SK-N-SH (cell line): ENCODE measurements around the gene PPP2R5E. TPM values are rescaled to one million over a fixed set of nuclear protein-coding genes. Genes with fewer than 3 reads are reported as not detected.

Source experiments
- CTCF ChIA-PET: fragments of 300-600, 350-600 bp; formaldehyde crosslinking; extraction: SDS; loops from one replicate; lab custom pipeline; 2021; lab: Yijun Ruan, JAX
- POLR2A ChIA-PET: fragments of 350-600 bp; sonication (Branson Sonifier 250); formaldehyde crosslinking; extraction: SDS; loops from one replicate; lab custom pipeline; 2020; ENCODE audit warnings: antibody characterized with exemption, inconsistent platforms; lab: Yijun Ruan, JAX
- DNase-seq: peaks from one replicate; pipeline ENCODE4 v3.0.0; 2012
- H2AFZ ChIP-seq: fragments of 200-600 bp; sonication (generic); 2 replicates; pipeline ENCODE4 v1.8.1; 2016; ENCODE audit warnings: antibody characterized with exemption, mild to moderate bottlenecking, low read depth
- H3F3A ChIP-seq: fragments of 200-600 bp; sonication (generic); replicated peaks from 2 replicates; pipeline ENCODE3; 2016; ENCODE audit warnings: antibody characterized with exemption, mild to moderate bottlenecking; ENCODE audit not compliant: insufficient read depth
- H3K27ac ChIP-seq, 2 experiments: fragments of 200-500 bp in 1 of 2; fragments of 200-600 bp in 1 of 2; sonication (Bioruptor generic) in 1 of 2; sonication (generic), shearing (Covaris generic) in 1 of 2; 2 replicates each; pipeline versions ENCODE4 v1.5.1 to v1.6.1; 2014 to 2016; ENCODE audit warnings: low read depth in 2 of 2, inconsistent platforms in 1 of 2, low read length in 1 of 2, mild to moderate bottlenecking in 1 of 2, mixed read lengths in 1 of 2
- H3K27me3 ChIP-seq: fragments of 200-600 bp; sonication (generic), shearing (Covaris generic); 2 replicates; pipeline ENCODE4 v1.6.1; 2016; ENCODE audit warnings: mixed run types; ENCODE audit not compliant: insufficient read depth
- H3K36me3 ChIP-seq, 2 experiments: fragments of 200-500 bp in 1 of 2; fragments of 200-600 bp in 1 of 2; sonication (Bioruptor generic) in 1 of 2; sonication (generic) in 1 of 2; replicated peaks in 1 of 2; 2 replicates each; pipeline versions ENCODE3 to v1.5.1; 2014 to 2016; ENCODE audit warnings: low read length in 1 of 2, mild to moderate bottlenecking in 1 of 2; ENCODE audit not compliant: insufficient read depth in 2 of 2, control insufficient read depth in 1 of 2
- H3K4me1 ChIP-seq, 2 experiments: fragments of 200-500 bp in 1 of 2; fragments of 200-600 bp in 1 of 2; sonication (Bioruptor generic) in 1 of 2; sonication (generic), shearing (Covaris generic) in 1 of 2; 2 replicates each; pipeline versions ENCODE4 v1.5.1 to v1.6.1; 2014 to 2016; ENCODE audit warnings: low read depth in 1 of 2, low read length in 1 of 2, mixed run types in 1 of 2; ENCODE audit not compliant: insufficient read depth in 2 of 2, control insufficient read depth in 1 of 2
- H3K4me2 ChIP-seq: fragments of 200-600 bp; sonication (generic), shearing (Covaris generic); 2 replicates; pipeline ENCODE4 v1.6.1; 2017; ENCODE audit warnings: mixed run types
- H3K4me3 ChIP-seq, 2 experiments: fragments of 200-500 bp in 1 of 2; fragments of 200-600 bp in 1 of 2; sonication (Bioruptor generic) in 1 of 2; sonication (generic), shearing (Covaris generic) in 1 of 2; 2 replicates each; pipeline versions ENCODE4 v1.5.1 to v1.8.1; 2014 to 2016; ENCODE audit warnings: low read depth in 2 of 2, inconsistent platforms in 1 of 2, low read length in 1 of 2, mild to moderate bottlenecking in 1 of 2, mixed read lengths in 1 of 2, moderate library complexity in 1 of 2
- H3K79me2 ChIP-seq: fragments of 200-600 bp; sonication (generic); 2 replicates; pipeline ENCODE4 v1.8.1; 2017; ENCODE audit warnings: mild to moderate bottlenecking; ENCODE audit not compliant: insufficient read depth
- H3K9ac ChIP-seq: fragments of 200-600 bp; sonication (generic); 2 replicates; pipeline ENCODE4 v1.6.1; 2017; ENCODE audit warnings: mixed run types
- H3K9me2 ChIP-seq: fragments of 200-600 bp; sonication (generic); 2 replicates; pipeline ENCODE4 v1.6.1; 2017; ENCODE audit warnings: mixed run types
- H3K9me3 ChIP-seq: fragments of 200-600 bp; sonication (generic); 2 replicates; pipeline ENCODE4 v1.6.1; 2017; ENCODE audit warnings: mixed run types, mild to moderate bottlenecking, moderate library complexity
- H4K20me1 ChIP-seq: fragments of 200-600 bp; sonication (generic); 2 replicates; pipeline ENCODE4 v1.6.1; 2017; ENCODE audit warnings: mild to moderate bottlenecking, mixed run types; ENCODE audit not compliant: insufficient read depth
- CHD2 ChIP-seq: fragments of 150-350 bp; IDR thresholded peaks from 2 replicates; pipeline ENCODE4 v1.6.1; 2018; ENCODE audit warnings: low read length; ENCODE audit not compliant: partially characterized antibody
- EP300 ChIP-seq, 2 experiments: IDR thresholded peaks; 2 replicates each; pipeline versions ENCODE4 v1.4.0 to v1.6.1; 2012; ENCODE audit warnings: borderline replicate concordance in 1 of 2, low read depth in 1 of 2, low read length in 1 of 2
- GABPA ChIP-seq: IDR thresholded peaks from 2 replicates; pipeline ENCODE4 v1.4.0; 2012; ENCODE audit warnings: low read depth, mild to moderate bottlenecking
- GATA2 ChIP-seq: sonication (generic); formaldehyde crosslinking; IDR thresholded peaks from 2 replicates; pipeline ENCODE4 v1.5.0; 2020; ENCODE audit warnings: mild to moderate bottlenecking, missing genetic modification reagents
- MXI1 ChIP-seq: IDR thresholded peaks from 2 replicates; pipeline ENCODE4 v1.6.1; 2012; ENCODE audit warnings: mild to moderate bottlenecking, low read depth, low read length, improper control_type of control experiment
- NFIC ChIP-seq: IDR thresholded peaks from 2 replicates; pipeline ENCODE4 v1.4.0; 2012; ENCODE audit warnings: borderline replicate concordance
- POLR2AphosphoS5 ChIP-seq: IDR thresholded peaks from 2 replicates; pipeline ENCODE4 v1.6.1; 2012; ENCODE audit warnings: low read depth, low read length
- RAD21 ChIP-seq: IDR thresholded peaks from 2 replicates; pipeline ENCODE4 v1.6.1; 2012; ENCODE audit warnings: mild to moderate bottlenecking, low read length
- TAF1 ChIP-seq: IDR thresholded peaks from 2 replicates; pipeline ENCODE4 v1.6.1; 2012; ENCODE audit warnings: low read depth, mild to moderate bottlenecking, low read length, moderate library complexity, borderline replicate concordance
- TEAD4 ChIP-seq: IDR thresholded peaks from 2 replicates; pipeline ENCODE4 v1.4.0; 2012; ENCODE audit warnings: mild to moderate bottlenecking, borderline replicate concordance; ENCODE audit not compliant: insufficient read depth
- WGBS: methylation state at CpG from one replicate; pipeline ENCODE4 v1.1.6; 2017; ENCODE audit warnings: low lambda C conversion rate; 5-methylcytosine and 5-hydroxymethylcytosine counted together
- polyA plus RNA-seq, 3 experiments: library from polyadenylated mRNA; depleted of rRNA; stranded (reverse); fragments of >200 nt; gene quantifications; 2 replicates each; pipeline ENCODE4 v1.2.3, GENCODE V29; 2012
- TF ChIP-seq, protein P1 (sequence below): IDR thresholded peaks from 2 replicates; pipeline ENCODE4 v1.4.0; 2012; ENCODE audit warnings: low read depth
- TF ChIP-seq, protein P2 (sequence below): fragments of 150-350 bp; IDR thresholded peaks from 2 replicates; pipeline ENCODE4 v1.6.1; 2017; ENCODE audit warnings: antibody characterized with exemption, low read length, low read depth, borderline replicate concordance
- TF ChIP-seq, protein P3 (sequence below): fragments of 200-600 bp; sonication (generic); IDR thresholded peaks from 2 replicates; pipeline ENCODE4 v1.6.1; 2017; ENCODE audit warnings: antibody characterized with exemption, mild to moderate bottlenecking, moderate library complexity

PPP2R5E gene
- polyA plus RNA-seq, 1 of the 3 experiments (the other 2 are of a cell fraction), result 4.4 TPM

DNA sequence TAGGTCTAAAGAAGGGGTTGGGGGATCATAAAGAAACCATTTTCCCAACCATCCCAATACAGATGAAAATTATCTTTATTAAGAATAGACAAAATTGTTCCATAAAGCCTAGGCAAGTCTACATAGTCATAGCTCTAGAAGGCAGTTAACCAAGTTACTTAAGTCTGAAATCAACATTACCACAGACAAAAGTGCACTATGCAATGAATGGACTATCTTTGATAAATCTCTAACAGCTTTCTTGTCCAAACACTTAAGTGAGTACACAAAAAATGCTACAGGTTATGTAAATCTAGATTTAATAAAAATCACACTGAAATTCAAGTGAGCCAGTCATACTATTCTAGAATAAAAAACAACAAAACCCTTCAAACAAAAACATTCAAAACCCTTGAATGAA, 137.5 kb downstream of the PPP2R5E start:
- Histone ChIP-seq H3K4me1 (peaks cover 0 to 2% of the 10 kb centered on the region in 2 experiments; a peak in 2 of 4 replicates), H3K79me2 (peaks cover 21% of the 10 kb centered on the region; the same call in 1 of the 2 replicates), H3K36me3 (peaks cover 17% of the 10 kb centered on the region in 2 experiments), H4K20me1 (no peaks in the 10 kb centered on the region; the same call in 1 of the 2 replicates), H3K27ac (no peak overlapping the region), H3K9me2 (no peaks in the 10 kb centered on the region), H3K4me2 (no peak overlapping the region), H3K9me3 (no peaks in the 10 kb centered on the region), H3K27me3 (no peaks in the 10 kb centered on the region), H2AFZ (no peak overlapping the region), H3K4me3 (no peak overlapping the region), H3K9ac (no peak overlapping the region), H3F3A (peaks cover 9% of the 10 kb centered on the region)
- POLR2A ChIA-PET, result no interaction called here
- TF ChIP-seq GATA2 (no peak), RAD21 (no peak), POLR2AphosphoS5 (no peak), CHD2 (no peak), MXI1 (no peak), EP300 (IDR thresholded peaks at IDR 0.05; ENCODE audit: borderline replicate concordance in 1 of 2, low read depth in 1 of 2, low read length in 1 of 2) (no peak), NFIC (no peak), TEAD4 (no peak), TAF1 (no peak)
- TF ChIP-seq, protein P1, sequence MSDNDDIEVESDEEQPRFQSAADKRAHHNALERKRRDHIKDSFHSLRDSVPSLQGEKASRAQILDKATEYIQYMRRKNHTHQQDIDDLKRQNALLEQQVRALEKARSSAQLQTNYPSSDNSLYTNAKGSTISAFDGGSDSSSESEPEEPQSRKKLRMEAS, result no peak
- TF ChIP-seq, protein P2, sequence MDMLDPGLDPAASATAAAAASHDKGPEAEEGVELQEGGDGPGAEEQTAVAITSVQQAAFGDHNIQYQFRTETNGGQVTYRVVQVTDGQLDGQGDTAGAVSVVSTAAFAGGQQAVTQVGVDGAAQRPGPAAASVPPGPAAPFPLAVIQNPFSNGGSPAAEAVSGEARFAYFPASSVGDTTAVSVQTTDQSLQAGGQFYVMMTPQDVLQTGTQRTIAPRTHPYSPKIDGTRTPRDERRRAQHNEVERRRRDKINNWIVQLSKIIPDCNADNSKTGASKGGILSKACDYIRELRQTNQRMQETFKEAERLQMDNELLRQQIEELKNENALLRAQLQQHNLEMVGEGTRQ, result no peak
- CTCF ChIA-PET, result interaction anchor here (1.5 kb wide), 1 partner anchor 15 kb away, joined by 4 read pairs; no protein-coding TSS in a partner anchor
- no peak for DNase-seq

DNA sequence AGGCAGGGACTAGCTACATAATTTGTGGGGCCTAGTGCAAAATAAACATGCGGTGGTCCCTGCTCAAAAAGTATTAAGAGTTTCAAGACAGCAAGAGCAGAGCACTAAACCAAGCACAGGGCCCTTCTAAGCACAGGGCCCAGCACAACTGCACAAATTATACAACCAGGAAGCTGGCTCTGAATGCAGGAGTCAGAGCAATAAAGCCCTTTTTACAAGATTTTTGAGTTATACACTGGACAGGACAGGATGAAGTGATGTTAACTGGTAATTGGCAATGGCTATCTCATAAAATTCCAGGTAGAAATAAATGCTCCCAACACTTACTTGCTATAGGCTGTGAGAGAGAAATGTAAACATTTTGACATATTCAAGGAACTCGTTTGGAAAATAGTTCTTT, 138.3 kb downstream of the PPP2R5E start:
- ChIA-PET CTCF (interaction anchor here (1.0 kb wide), 1 partner anchor 16 kb away, joined by 4 read pairs; no protein-coding TSS in a partner anchor), POLR2A (no interaction called here)
- H3K36me3 ChIP-seq, result peaks cover 17% of the 10 kb centered on the region in 2 experiments
- H3K9me3 ChIP-seq, result no peaks in the 10 kb centered on the region
- DNase-seq, result no peak
- H3K27me3 ChIP-seq, result no peaks in the 10 kb centered on the region
- H3K9me2 ChIP-seq, result no peaks in the 10 kb centered on the region
- 89% methylated on average over 2 of the region's 2 CpGs for WGBS
- H3K4me1 ChIP-seq, result peaks cover 0 to 2% of the 10 kb centered on the region in 2 experiments; a peak in 2 of 4 replicates
- TF ChIP-seq, protein P3, sequence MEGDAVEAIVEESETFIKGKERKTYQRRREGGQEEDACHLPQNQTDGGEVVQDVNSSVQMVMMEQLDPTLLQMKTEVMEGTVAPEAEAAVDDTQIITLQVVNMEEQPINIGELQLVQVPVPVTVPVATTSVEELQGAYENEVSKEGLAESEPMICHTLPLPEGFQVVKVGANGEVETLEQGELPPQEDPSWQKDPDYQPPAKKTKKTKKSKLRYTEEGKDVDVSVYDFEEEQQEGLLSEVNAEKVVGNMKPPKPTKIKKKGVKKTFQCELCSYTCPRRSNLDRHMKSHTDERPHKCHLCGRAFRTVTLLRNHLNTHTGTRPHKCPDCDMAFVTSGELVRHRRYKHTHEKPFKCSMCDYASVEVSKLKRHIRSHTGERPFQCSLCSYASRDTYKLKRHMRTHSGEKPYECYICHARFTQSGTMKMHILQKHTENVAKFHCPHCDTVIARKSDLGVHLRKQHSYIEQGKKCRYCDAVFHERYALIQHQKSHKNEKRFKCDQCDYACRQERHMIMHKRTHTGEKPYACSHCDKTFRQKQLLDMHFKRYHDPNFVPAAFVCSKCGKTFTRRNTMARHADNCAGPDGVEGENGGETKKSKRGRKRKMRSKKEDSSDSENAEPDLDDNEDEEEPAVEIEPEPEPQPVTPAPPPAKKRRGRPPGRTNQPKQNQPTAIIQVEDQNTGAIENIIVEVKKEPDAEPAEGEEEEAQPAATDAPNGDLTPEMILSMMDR, result no peak
- TF ChIP-seq GABPA, result no peak
- no peak overlapping the region for H3K9ac ChIP-seq
- no peak overlapping the region for H3K4me2 ChIP-seq
- no peak overlapping the region; a peak in 1 of 4 replicates for H3K27ac ChIP-seq
- peaks cover 10% of the 10 kb centered on the region for H3F3A ChIP-seq
- H3K4me3 ChIP-seq, result no peak overlapping the region
- no peaks in the 10 kb centered on the region; the same call in 1 of the 2 replicates for H4K20me1 ChIP-seq
- H2AFZ ChIP-seq, result no peak overlapping the region
- H3K79me2 ChIP-seq, result peaks cover 25% of the 10 kb centered on the region; the same call in 1 of the 2 replicates
